Measurements from ENCODE around the gene SLC17A4. TPM values are rescaled to one million over a fixed set of nuclear protein-coding genes. Genes with fewer than 3 reads are reported as not detected.

The SLC17A4 gene
- total RNA-seq, 1 experiment from 2014 or later, result not detected

DNA sequence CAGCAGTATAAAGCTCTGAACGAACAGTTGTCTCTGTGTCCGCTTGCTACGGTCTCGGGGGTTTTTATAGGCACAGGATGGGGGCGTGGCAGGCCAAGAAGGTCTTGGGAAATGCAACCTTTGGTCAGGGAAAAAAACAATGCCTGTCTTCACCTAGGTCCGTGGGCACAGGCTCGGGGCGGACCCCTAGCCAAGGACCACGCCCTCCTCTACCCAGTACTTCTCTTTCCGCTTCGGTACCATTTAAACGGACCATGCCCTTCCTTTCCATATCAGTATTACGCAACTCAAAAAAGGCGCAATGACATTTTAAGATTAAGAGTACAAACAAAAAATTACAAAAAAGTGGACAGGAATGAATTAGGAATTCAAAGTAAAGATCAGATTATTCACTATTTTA, 44.3 kb upstream of the SLC17A4 start:
- TF ChIP-seq, protein P1, sequence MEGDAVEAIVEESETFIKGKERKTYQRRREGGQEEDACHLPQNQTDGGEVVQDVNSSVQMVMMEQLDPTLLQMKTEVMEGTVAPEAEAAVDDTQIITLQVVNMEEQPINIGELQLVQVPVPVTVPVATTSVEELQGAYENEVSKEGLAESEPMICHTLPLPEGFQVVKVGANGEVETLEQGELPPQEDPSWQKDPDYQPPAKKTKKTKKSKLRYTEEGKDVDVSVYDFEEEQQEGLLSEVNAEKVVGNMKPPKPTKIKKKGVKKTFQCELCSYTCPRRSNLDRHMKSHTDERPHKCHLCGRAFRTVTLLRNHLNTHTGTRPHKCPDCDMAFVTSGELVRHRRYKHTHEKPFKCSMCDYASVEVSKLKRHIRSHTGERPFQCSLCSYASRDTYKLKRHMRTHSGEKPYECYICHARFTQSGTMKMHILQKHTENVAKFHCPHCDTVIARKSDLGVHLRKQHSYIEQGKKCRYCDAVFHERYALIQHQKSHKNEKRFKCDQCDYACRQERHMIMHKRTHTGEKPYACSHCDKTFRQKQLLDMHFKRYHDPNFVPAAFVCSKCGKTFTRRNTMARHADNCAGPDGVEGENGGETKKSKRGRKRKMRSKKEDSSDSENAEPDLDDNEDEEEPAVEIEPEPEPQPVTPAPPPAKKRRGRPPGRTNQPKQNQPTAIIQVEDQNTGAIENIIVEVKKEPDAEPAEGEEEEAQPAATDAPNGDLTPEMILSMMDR (conservative IDR thresholded peaks at IDR 0.05), result no peak
- DNase-seq, result no peak
- peaks cover 1% of the 10 kb centered on the region; the same call in 1 of the 2 replicates for H3K27me3 Mint-ChIP-seq (ENCODE audit: low read depth)
- Histone ChIP-seq H3K79me1 (ENCODE audit: insufficient read depth, low read depth, low read length, poor library complexity, severe bottlenecking) (no peaks in the 10 kb centered on the region), H3K27me3 (ENCODE audit: insufficient read depth, low read length) (no peaks in the 10 kb centered on the region), H3K9me3 (ENCODE audit: control insufficient read depth, low read depth, low read length) (no peaks in the 10 kb centered on the region), H2AK5ac (ENCODE audit: insufficient read length, low read length) (no peak overlapping the region), H3K4ac (ENCODE audit: low read depth, low read length) (no peak overlapping the region), H2BK120ac (ENCODE audit: low read depth, low read length, poor library complexity, severe bottlenecking) (no peak overlapping the region), H3T11ph (ENCODE audit: low read length) (no peak overlapping the region), H3K23me2 (ENCODE audit: insufficient read length, low read depth, low read length, poor library complexity, severe bottlenecking) (no peaks in the 10 kb centered on the region), H3K4me2 (ENCODE audit: insufficient read depth, insufficient read length, low read length) (no peak overlapping the region), H4K5ac (ENCODE audit: insufficient read length, low read depth, low read length) (no peak overlapping the region), H3K18ac (ENCODE audit: insufficient read length, low read depth, low read length) (no peak overlapping the region), H3K14ac (ENCODE audit: insufficient read depth, low read length) (no peak overlapping the region), H3K79me2 (ENCODE audit: insufficient read depth, low read length) (no peaks in the 10 kb centered on the region), H3K9ac (ENCODE audit: extremely low read depth, insufficient read length, low read length) (no peak overlapping the region), H3K27ac (ENCODE audit: insufficient read length, low read depth, low read length) (no peak overlapping the region), H2BK20ac (ENCODE audit: low read depth, low read length, poor library complexity, severe bottlenecking) (no peak overlapping the region), H4K20me1 (ENCODE audit: control insufficient read depth, insufficient read depth, insufficient read length) (no peaks in the 10 kb centered on the region), H2BK12ac (ENCODE audit: insufficient read length, low read depth, low read length) (no peak overlapping the region), H4K91ac (ENCODE audit: insufficient read length, low read depth, low read length) (no peak overlapping the region), H3K56ac (ENCODE audit: insufficient read length, low read depth, low read length) (no peak overlapping the region), H4K8ac (replicated peaks; ENCODE audit: insufficient read length, low read depth, low read length) (no peak overlapping the region), H3K23ac (ENCODE audit: insufficient read length, low read depth, low read length) (no peak overlapping the region), H2BK15ac (ENCODE audit: low read depth, low read length) (no peak overlapping the region), H2BK5ac (ENCODE audit: insufficient read length, low read length) (no peak overlapping the region), H3K4me1 (ENCODE audit: insufficient read depth, low read length) (no peaks in the 10 kb centered on the region), H2AFZ (ENCODE audit: low read length) (no peak overlapping the region)
- H3K4me1 Mint-ChIP-seq, result no peaks in the 10 kb centered on the region
- H3K27ac Mint-ChIP-seq, result no peak overlapping the region
- H3K9me3 Mint-ChIP-seq, result no peaks in the 10 kb centered on the region
- no peaks in the 10 kb centered on the region for H3K36me3 Mint-ChIP-seq (ENCODE audit: insufficient read depth in 1 of 3, low read depth in 3 of 3)
- H3K4me3 Mint-ChIP-seq, result no peak overlapping the region
- WGBS (ENCODE audit: extremely low coverage, insufficient read length, low lambda C conversion rate), result no CpG with 5 or more reads among the region's 14 CpGs
